Upper lobe of left lung (tissue), 6 donors: ENCODE results near the gene CEP95. TPM values are rescaled to one million over a fixed set of nuclear protein-coding genes. Genes with fewer than 3 reads are reported as not detected.

Source experiments
- ATAC-seq, 2 donors: fragments of 200-7000 bp; cut with Tn5 transposase; one replicate each; pipeline ENCODE4 v1.9.1; 2022; ENCODE audit warnings: mild to moderate bottlenecking in 2 of 2, moderate library complexity in 2 of 2; ENCODE audit not compliant: low FRiP score in 2 of 2
- DNase-seq, 2 donors: peaks; one replicate each; pipeline ENCODE4 v3.0.0-alpha.2; 2019 to 2020
- H3K27ac ChIP-seq, 4 donors: fragments of 200-600 bp; sonication (generic); one replicate each; pipeline ENCODE4 v1.5.1; 2016 to 2019
- H3K27me3 ChIP-seq, 4 donors: fragments of 200-600 bp; sonication (generic); one replicate each; pipeline ENCODE4 v1.5.1; 2017 to 2019
- H3K36me3 ChIP-seq, 4 donors: fragments of 200-600 bp; sonication (generic); one replicate each; pipeline ENCODE4 v1.5.1; 2016 to 2019
- H3K4me1 ChIP-seq, 4 donors: fragments of 200-600 bp; sonication (generic); one replicate each; pipeline ENCODE4 v1.5.1; 2018 to 2019
- H3K4me3 ChIP-seq, 4 donors: fragments of 200-600 bp; sonication (generic); one replicate each; pipeline ENCODE4 v1.5.1; 2017 to 2019; ENCODE audit warnings: mild to moderate bottlenecking in 2 of 4, moderate library complexity in 1 of 4
- H3K9me3 ChIP-seq, 4 donors: fragments of 200-600 bp; sonication (generic); one replicate each; pipeline ENCODE4 v1.5.1; 2018 to 2019
- EP300 ChIP-seq, 4 donors: sonication (generic); formaldehyde crosslinking; IDR thresholded peaks; one replicate each; pipeline ENCODE4 v1.5.1; 2017; ENCODE audit warnings: antibody characterized with exemption in 4 of 4, control low read depth in 2 of 4
- POLR2A ChIP-seq, 4 donors: fragments of 450-650 bp; IDR thresholded peaks; one replicate each; pipeline ENCODE4 v1.5.1; 2016 to 2017; ENCODE audit warnings: antibody characterized with exemption in 4 of 4, mild to moderate bottlenecking in 2 of 4
- POLR2AphosphoS5 ChIP-seq, 2 donors: sonication (generic); formaldehyde crosslinking; IDR thresholded peaks; one replicate each; pipeline ENCODE4 v1.5.1; 2017; ENCODE audit warnings: antibody characterized with exemption in 2 of 2
- WGBS, 2 donors: methylation state at CpG; one replicate each; pipeline ENCODE4 v1.1.5; 2017 to 2018; 5-methylcytosine and 5-hydroxymethylcytosine counted together
- total RNA-seq, 6 donors: library from RNA; depleted of rRNA in 4 of 6; stranded (reverse); fragments of >200 nt in 4 of 6; gene quantifications; one replicate each; pipeline versions ENCODE4 v1.1.0 to v1.2.1, GENCODE V29; 2016 to 2021
- TF ChIP-seq, protein P1 (sequence below), 6 experiments: fragments of 450-650 bp in 4 of 6; fragments of 200-600 bp in 2 of 6; sonication (generic) in 2 of 6; IDR thresholded peaks; one replicate each; pipeline ENCODE4 v1.5.1; 2016 to 2019; ENCODE audit warnings: antibody characterized with exemption in 6 of 6
- donor health status: DM: no; HTN: no; CAD: no; lungs with moderate emphysema.
- donor health status: DM: no; HTN: yes; CAD: no; lungs with severe emphysema.

CEP95 gene
- total RNA-seq, 6 donors from 2014 or later, result 24.3 to 168 (median 35.7) TPM

DNA sequence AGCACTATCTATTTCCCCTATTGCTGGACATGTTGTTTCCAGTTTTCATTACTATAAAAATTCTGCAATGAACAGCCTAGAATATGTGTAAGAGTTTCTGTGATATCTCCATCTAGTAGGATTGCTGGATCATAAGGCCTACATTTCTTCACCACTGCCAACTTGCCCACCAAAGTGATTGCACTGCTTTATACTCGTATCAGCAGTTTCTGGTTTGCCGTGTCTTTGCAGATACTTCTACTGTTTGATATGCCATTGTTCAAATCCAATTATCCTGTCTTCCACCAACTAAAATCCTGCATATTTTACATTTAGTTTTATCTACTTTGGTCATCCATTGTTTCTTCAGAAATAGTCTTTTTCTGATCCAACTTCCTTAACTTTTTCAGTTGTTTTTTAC is 21.1 kb downstream of the CEP95 start:
- Histone ChIP-seq H3K4me3 (no peak overlapping the region), H3K27me3 (no peaks in the 10 kb centered on the region), H3K36me3 (peaks cover 33 to 100% (median 79%) of the 10 kb centered on the region in 4 donors), H3K4me1 (no peaks in the 10 kb centered on the region), H3K27ac (no peak overlapping the region), H3K9me3 (no peaks in the 10 kb centered on the region)
- 92 to 100% methylated on average over 2 of the region's 2 CpGs for WGBS, 2 donors
- no peak for DNase-seq
- TF ChIP-seq, protein P1, sequence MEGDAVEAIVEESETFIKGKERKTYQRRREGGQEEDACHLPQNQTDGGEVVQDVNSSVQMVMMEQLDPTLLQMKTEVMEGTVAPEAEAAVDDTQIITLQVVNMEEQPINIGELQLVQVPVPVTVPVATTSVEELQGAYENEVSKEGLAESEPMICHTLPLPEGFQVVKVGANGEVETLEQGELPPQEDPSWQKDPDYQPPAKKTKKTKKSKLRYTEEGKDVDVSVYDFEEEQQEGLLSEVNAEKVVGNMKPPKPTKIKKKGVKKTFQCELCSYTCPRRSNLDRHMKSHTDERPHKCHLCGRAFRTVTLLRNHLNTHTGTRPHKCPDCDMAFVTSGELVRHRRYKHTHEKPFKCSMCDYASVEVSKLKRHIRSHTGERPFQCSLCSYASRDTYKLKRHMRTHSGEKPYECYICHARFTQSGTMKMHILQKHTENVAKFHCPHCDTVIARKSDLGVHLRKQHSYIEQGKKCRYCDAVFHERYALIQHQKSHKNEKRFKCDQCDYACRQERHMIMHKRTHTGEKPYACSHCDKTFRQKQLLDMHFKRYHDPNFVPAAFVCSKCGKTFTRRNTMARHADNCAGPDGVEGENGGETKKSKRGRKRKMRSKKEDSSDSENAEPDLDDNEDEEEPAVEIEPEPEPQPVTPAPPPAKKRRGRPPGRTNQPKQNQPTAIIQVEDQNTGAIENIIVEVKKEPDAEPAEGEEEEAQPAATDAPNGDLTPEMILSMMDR (IDR thresholded peaks at IDR 0.05), result no peak
- TF ChIP-seq POLR2A (IDR thresholded peaks at IDR 0.05), result no peak
- no peak for TF ChIP-seq POLR2AphosphoS5 (IDR thresholded peaks at IDR 0.05)
- no peak for TF ChIP-seq EP300 (IDR thresholded peaks at IDR 0.05)
- no peak for ATAC-seq

DNA sequence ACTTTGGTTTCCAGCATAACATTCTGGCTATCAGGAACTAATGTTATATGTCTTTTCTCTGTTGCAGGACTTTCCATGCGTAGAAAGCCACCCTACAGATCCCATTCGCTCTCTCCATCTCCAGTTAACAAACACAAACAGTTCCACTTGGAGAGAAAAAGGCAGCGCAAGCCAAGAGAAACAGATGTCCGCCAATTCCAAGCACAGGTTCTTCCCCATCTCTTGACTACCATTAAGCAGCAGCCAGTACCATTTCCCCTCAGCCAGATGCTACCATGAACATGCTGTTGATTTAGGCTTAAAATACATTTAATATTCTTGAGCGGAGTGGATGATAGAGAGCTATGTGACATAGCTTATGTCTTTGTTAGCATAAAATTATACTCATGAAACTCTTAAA is 22.4 kb downstream of the CEP95 start:
- Histone ChIP-seq H3K27ac (no peak overlapping the region), H3K27me3 (no peaks in the 10 kb centered on the region), H3K9me3 (no peaks in the 10 kb centered on the region), H3K36me3 (peaks cover 29 to 100% (median 74%) of the 10 kb centered on the region in 4 donors), H3K4me1 (no peaks in the 10 kb centered on the region), H3K4me3 (no peak overlapping the region)
- TF ChIP-seq, protein P1 (IDR thresholded peaks at IDR 0.05), result no peak
- no peak for TF ChIP-seq POLR2AphosphoS5 (IDR thresholded peaks at IDR 0.05)
- no peak for TF ChIP-seq POLR2A (IDR thresholded peaks at IDR 0.05)
- no peak for TF ChIP-seq EP300 (IDR thresholded peaks at IDR 0.05)
- 95 to 99% methylated on average over 5 of the region's 5 CpGs for WGBS, 2 donors
- DNase-seq (no peak), ATAC-seq (no peak)

GRCh38 chr17:64531955-64532371 is 25.2 kb downstream of the CEP95 start:
- H3K27ac ChIP-seq, result no peak overlapping the region

GRCh38 chr17:64532409-64532808 is 25.6 kb downstream of the CEP95 start:
- H3K4me1 ChIP-seq, result no peaks in the 10 kb centered on the region
- H3K9me3 ChIP-seq, result no peaks in the 10 kb centered on the region
- DNase-seq, result no peak
- ATAC-seq, result no peak
- WGBS, 2 donors, result 83 to 94% methylated on average over 5 of the region's 5 CpGs
- H3K4me3 ChIP-seq, result no peak overlapping the region
- no peaks in the 10 kb centered on the region for H3K27me3 ChIP-seq
- peaks cover 22 to 96% (median 66%) of the 10 kb centered on the region in 4 donors for H3K36me3 ChIP-seq
- TF ChIP-seq, protein P1 (IDR thresholded peaks at IDR 0.05), result no peak
- TF ChIP-seq EP300 (IDR thresholded peaks at IDR 0.05), result no peak
- no peak for TF ChIP-seq POLR2AphosphoS5 (IDR thresholded peaks at IDR 0.05)
- no peak for TF ChIP-seq POLR2A (IDR thresholded peaks at IDR 0.05)
- H3K27ac ChIP-seq, result no peak overlapping the region

More at GRCh38 chr17:64531955-64532371, 25.2 kb downstream of the CEP95 start:
- H3K27me3 ChIP-seq, result no peaks in the 10 kb centered on the region
- TF ChIP-seq, protein P1 (IDR thresholded peaks at IDR 0.05), result no peak
- TF ChIP-seq POLR2A (IDR thresholded peaks at IDR 0.05) (no peak), POLR2AphosphoS5 (IDR thresholded peaks at IDR 0.05) (no peak), EP300 (IDR thresholded peaks at IDR 0.05) (no peak)
- peak; percentile 57 to 62 for ATAC-seq
- DNase-seq, result peak in 1 of 2 donors; percentile 31
- WGBS, 2 donors, result 65 to 82% methylated on average over 5 of the region's 5 CpGs
- H3K36me3 ChIP-seq, result peaks cover 18 to 96% (median 66%) of the 10 kb centered on the region in 4 donors
- H3K4me1 ChIP-seq, result no peaks in the 10 kb centered on the region
- H3K9me3 ChIP-seq, result no peaks in the 10 kb centered on the region
- H3K4me3 ChIP-seq, result no peak overlapping the region

- Histone ChIP-seq H3K4me1 (peaks cover 0 to 4% (median 0%) of the 10 kb centered on the region in 4 donors), H3K36me3 (peaks cover 22 to 94% (median 58%) of the 10 kb centered on the region in 4 donors), H3K9me3 (no peaks in the 10 kb centered on the region), H3K27ac (no peak overlapping the region), H3K4me3 (no peak overlapping the region), H3K27me3 (no peaks in the 10 kb centered on the region)
- TF ChIP-seq POLR2AphosphoS5 (IDR thresholded peaks at IDR 0.05) (no peak), EP300 (IDR thresholded peaks at IDR 0.05) (no peak), POLR2A (IDR thresholded peaks at IDR 0.05) (no peak)
- TF ChIP-seq, protein P1 (IDR thresholded peaks at IDR 0.05), result no peak
- ATAC-seq (no peak), DNase-seq (no peak)
- WGBS, 2 donors, result 75 to 84% methylated on average over 2 of the region's 2 CpGs
These were observed 27.0 kb downstream of the CEP95 start for GRCh38 chr17:64533784-64534183.
